Esophagus muscularis mucosa (tissue), 4 donors: ENCODE results near the gene RILPL1. TPM values are rescaled to one million over a fixed set of nuclear protein-coding genes. Genes with fewer than 3 reads are reported as not detected.

Experiments
- DNase-seq: peaks from one replicate; pipeline ENCODE4 v3.0.0-alpha.2; 2017; ENCODE audit errors: extremely low spot score
- H3K27ac ChIP-seq, 4 donors: fragments of 200-600 bp; sonication (generic); replicated peaks in 1 of 4; 1 replicate in 3 of 4; 2 replicates in 1 of 4; pipeline ENCODE4 v1.5.1; 2016 to 2019; ENCODE audit warnings: mild to moderate bottlenecking in 1 of 4
- H3K27me3 ChIP-seq, 4 donors: fragments of 200-600 bp; sonication (generic); one replicate each; pipeline versions ENCODE4 v1.5.1 to v1.6.0; 2016 to 2019
- H3K36me3 ChIP-seq, 4 donors: fragments of 200-600 bp; sonication (generic); one replicate each; pipeline ENCODE4 v1.5.1; 2016 to 2019
- H3K4me1 ChIP-seq, 4 donors: fragments of 200-600 bp; sonication (generic); one replicate each; pipeline ENCODE4 v1.5.1; 2016 to 2019
- H3K4me3 ChIP-seq, 4 donors: fragments of 200-600 bp; sonication (generic); 1 replicate in 2 of 4; 2 replicates in 2 of 4; pipeline ENCODE4 v1.5.1; 2016 to 2019; ENCODE audit warnings: mild to moderate bottlenecking in 4 of 4, moderate library complexity in 1 of 4
- H3K9me3 ChIP-seq, 4 donors: fragments of 200-600 bp; sonication (generic); 1 replicate in 3 of 4; 2 replicates in 1 of 4; pipeline ENCODE4 v1.5.1; 2016 to 2019
- EP300 ChIP-seq: sonication (generic); formaldehyde crosslinking; IDR thresholded peaks from one replicate; pipeline ENCODE4 v1.6.1; 2017; ENCODE audit warnings: antibody characterized with exemption
- POLR2A ChIP-seq: fragments of 450-650 bp; IDR thresholded peaks from one replicate; pipeline ENCODE4 v1.6.1; 2017; ENCODE audit warnings: antibody characterized with exemption, moderate library complexity, mild to moderate bottlenecking, low read depth
- POLR2AphosphoS5 ChIP-seq, 2 donors: sonication (generic); formaldehyde crosslinking; IDR thresholded peaks; one replicate each; pipeline ENCODE4 v1.6.1; 2017; ENCODE audit warnings: antibody characterized with exemption in 2 of 2
- WGBS: methylation state at CpG from one replicate; pipeline ENCODE4 v1.1.5; 2018; 5-methylcytosine and 5-hydroxymethylcytosine counted together
- intact Hi-C: fragments of 100-400 bp; cut with DNase I; formaldehyde crosslinking; loops from one replicate; pipeline ENCODE4 v1.15.1; 2023
- total RNA-seq, 4 donors: library from RNA; depleted of rRNA; stranded (reverse); fragments of >200 nt; gene quantifications; one replicate each; pipeline versions ENCODE4 v1.1.0 to v1.2.1, GENCODE V29; 2016
- TF ChIP-seq, protein P1 (sequence below), 3 experiments: fragments of 200-600 bp in 2 of 3; fragments of 450-650 bp in 1 of 3; sonication (generic) in 2 of 3; IDR thresholded peaks; one replicate each; pipeline ENCODE4 v1.5.1; 2017 to 2019; ENCODE audit warnings: antibody characterized with exemption in 3 of 3, mild to moderate bottlenecking in 2 of 3, moderate library complexity in 1 of 3

RILPL1 gene
- total RNA-seq, 4 donors from 2014 or later = 19.9 to 54.4 (median 38.4) TPM

DNA sequence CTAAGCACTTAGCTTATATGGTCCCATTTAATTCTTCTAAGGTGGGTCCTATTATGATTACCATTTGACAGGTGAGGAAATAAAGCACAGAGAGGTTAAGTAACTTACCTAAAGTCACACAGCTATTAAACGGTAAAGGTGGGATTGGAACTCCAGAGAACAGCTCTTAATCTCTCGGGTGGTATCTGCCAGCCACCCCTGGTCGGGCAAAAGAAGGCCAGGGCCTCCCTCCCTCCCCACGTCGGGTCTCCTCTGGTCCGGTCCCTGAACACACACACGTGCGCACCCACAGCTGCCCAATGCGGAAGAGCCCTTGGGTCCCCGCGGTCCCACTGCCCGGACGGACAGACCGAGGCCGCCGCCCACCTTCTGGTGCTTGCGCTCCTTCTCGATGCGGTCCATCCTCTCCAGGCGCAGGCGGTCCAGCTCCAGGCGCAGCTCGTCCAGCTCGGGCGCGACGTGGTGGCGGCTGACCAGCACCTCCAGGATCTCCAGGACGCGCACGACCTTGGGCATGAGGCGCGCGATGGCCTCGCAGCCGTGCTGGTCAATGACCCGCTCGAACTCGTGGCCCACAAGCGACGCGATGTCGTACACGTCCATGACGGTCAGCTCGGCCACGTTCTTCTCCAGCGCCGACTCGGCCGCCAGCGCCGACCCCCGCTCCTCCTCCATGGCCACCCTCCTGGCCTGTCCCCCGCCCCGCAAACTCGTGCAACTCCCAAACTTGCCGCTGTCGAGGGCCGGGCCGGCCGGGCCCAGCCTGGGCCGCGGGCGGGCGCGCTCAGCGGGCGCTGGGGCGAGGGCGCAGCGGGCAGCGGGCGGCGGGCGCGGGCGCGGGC is 490 bp downstream of the RILPL1 start:
- peak overlapping the region; percentile 79 to 95 (median 88) for H3K27ac ChIP-seq
- intact Hi-C loops = loop anchor here (2.0 to 10.0 kb wide), 2 partner anchors 50 to 98 kb away; partner anchors contain the start of gene RILPL2
- peak overlapping the region; percentile 81 to 94 (median 90) for H3K4me3 ChIP-seq
- H3K4me1 ChIP-seq = peaks cover 36 to 42% (median 40%) of the 10 kb centered on the region in 4 donors
- TF ChIP-seq POLR2A = no peak
- TF ChIP-seq POLR2AphosphoS5 (IDR thresholded peaks at IDR 0.05) = peak in 1 of 2 donors; percentile 10
- no peaks in the 10 kb centered on the region for H3K9me3 ChIP-seq
- H3K27me3 ChIP-seq = peaks cover 0 to 3% (median 0%) of the 10 kb centered on the region in 4 donors
- H3K36me3 ChIP-seq = peaks cover 0 to 10% (median 6%) of the 10 kb centered on the region in 4 donors
- 3% methylated on average over 9 of the region's 79 CpGs for WGBS
- DNase-seq = no peak

DNA sequence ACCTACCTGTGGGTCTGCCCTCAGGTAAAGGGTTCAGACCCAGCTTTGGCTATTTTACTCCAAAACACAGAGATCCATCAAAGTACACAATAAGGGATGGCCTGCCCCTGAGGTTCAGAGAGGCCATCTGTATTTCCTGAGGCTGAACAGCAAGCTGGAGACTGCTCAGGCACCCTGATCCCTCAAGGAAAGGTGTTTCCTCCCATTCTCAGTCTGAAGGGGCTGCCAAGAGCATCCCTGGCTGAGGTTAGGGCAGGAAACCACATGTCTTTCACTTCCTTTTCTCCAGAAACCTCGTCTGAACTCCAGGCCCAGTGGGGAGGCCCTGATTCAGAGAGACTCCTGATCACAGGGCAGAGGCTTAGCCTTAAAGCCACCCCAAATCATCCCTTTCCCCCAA is 1.5 kb downstream of the RILPL1 start:
- H3K27ac ChIP-seq = peak overlapping the region; percentile 79 to 95 (median 88)
- 0% methylated on average over 1 of the region's 1 CpG for WGBS
- peaks cover 0 to 15% (median 8%) of the 10 kb centered on the region in 4 donors for H3K36me3 ChIP-seq
- H3K27me3 ChIP-seq = peaks cover 0 to 3% (median 0%) of the 10 kb centered on the region in 4 donors
- H3K4me1 ChIP-seq = peaks cover 36 to 42% (median 40%) of the 10 kb centered on the region in 4 donors
- TF ChIP-seq POLR2AphosphoS5 (IDR thresholded peaks at IDR 0.05) (peak in 1 of 2 donors; percentile 28), POLR2A (no peak), EP300 (no peak)
- TF ChIP-seq, protein P1, sequence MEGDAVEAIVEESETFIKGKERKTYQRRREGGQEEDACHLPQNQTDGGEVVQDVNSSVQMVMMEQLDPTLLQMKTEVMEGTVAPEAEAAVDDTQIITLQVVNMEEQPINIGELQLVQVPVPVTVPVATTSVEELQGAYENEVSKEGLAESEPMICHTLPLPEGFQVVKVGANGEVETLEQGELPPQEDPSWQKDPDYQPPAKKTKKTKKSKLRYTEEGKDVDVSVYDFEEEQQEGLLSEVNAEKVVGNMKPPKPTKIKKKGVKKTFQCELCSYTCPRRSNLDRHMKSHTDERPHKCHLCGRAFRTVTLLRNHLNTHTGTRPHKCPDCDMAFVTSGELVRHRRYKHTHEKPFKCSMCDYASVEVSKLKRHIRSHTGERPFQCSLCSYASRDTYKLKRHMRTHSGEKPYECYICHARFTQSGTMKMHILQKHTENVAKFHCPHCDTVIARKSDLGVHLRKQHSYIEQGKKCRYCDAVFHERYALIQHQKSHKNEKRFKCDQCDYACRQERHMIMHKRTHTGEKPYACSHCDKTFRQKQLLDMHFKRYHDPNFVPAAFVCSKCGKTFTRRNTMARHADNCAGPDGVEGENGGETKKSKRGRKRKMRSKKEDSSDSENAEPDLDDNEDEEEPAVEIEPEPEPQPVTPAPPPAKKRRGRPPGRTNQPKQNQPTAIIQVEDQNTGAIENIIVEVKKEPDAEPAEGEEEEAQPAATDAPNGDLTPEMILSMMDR (IDR thresholded peaks at IDR 0.05) = no peak
- intact Hi-C loops = loop anchor here (2.0 to 10.0 kb wide), 2 partner anchors 51 to 97 kb away; partner anchors contain the start of gene RILPL2
- DNase-seq = no peak
- peak overlapping the region; percentile 81 to 94 (median 90) for H3K4me3 ChIP-seq
- no peaks in the 10 kb centered on the region for H3K9me3 ChIP-seq

DNA sequence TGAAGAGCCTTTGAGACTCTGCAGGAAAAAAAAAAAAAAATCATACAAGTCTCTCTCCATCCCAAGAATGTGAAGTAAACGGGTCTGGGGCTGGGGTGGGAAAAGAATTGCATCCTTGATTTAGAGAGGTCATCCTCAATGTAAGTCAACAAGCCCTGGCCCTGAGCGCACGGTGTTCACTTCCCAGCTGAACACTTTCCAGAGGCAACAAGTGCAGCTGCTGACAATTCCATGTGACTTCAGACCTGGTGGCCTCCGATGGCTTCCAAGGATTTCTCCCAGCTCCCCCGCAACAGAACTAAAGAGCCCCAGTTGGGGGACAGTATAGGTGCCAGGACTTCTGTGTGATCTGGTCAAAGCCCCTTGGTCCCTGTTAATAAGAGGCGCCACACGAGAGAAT is 2.4 kb downstream of the RILPL1 start:
- Histone ChIP-seq H3K27ac (peak overlapping the region; percentile 46 to 95 (median 86)), H3K4me1 (peaks cover 36 to 50% (median 43%) of the 10 kb centered on the region in 4 donors), H3K27me3 (peaks cover 0 to 3% (median 0%) of the 10 kb centered on the region in 4 donors), H3K4me3 (no peak overlapping the region), H3K9me3 (no peaks in the 10 kb centered on the region), H3K36me3 (peaks cover 0 to 15% (median 8%) of the 10 kb centered on the region in 4 donors)
- 46% methylated on average over 6 of the region's 7 CpGs for WGBS
- no peak for DNase-seq
- intact Hi-C loops = loop anchor here (10.0 kb wide), 1 partner anchor 96 kb away; the partner anchor contains the start of gene RILPL2
- no peak for TF ChIP-seq POLR2AphosphoS5 (IDR thresholded peaks at IDR 0.05)
- TF ChIP-seq, protein P1 (IDR thresholded peaks at IDR 0.05) = no peak
- TF ChIP-seq POLR2A = no peak
- no peak for TF ChIP-seq EP300

DNA sequence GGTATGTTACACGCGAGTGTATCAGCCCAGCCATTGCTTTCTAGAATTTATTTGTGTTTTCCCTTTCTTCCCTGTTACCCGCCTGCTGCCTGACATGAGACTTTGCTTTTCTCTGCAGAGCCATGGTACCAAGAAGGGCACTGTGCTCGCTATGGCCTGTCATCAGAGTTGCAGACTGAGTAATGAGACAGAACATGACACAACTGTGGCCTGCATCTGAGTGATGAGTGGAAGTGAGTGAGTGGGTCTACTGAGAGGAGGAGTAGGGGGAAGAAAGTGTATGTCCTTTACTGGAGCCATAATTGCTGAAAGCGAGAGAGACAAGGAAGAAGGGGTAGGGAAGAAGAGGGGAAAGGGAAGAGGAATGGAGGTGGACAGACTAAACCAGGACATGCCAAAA is 2.9 kb downstream of the RILPL1 start:
- TF ChIP-seq, protein P1 (IDR thresholded peaks at IDR 0.05) = no peak
- TF ChIP-seq POLR2AphosphoS5 (IDR thresholded peaks at IDR 0.05) = no peak
- no peak for TF ChIP-seq POLR2A
- TF ChIP-seq EP300 = no peak
- DNase-seq = no peak
- Histone ChIP-seq H3K27me3 (peaks cover 0 to 3% (median 0%) of the 10 kb centered on the region in 4 donors), H3K4me1 (peaks cover 36 to 54% (median 43%) of the 10 kb centered on the region in 4 donors), H3K9me3 (no peaks in the 10 kb centered on the region), H3K36me3 (peaks cover 0 to 15% (median 8%) of the 10 kb centered on the region in 4 donors), H3K27ac (peak overlapping the region in 3 of 4 donors; percentile 79 to 95 (median 93)), H3K4me3 (no peak overlapping the region)
- intact Hi-C loops = loop anchor here (10.0 kb wide), 1 partner anchor 96 kb away; the partner anchor contains the start of gene RILPL2
- WGBS = 74% methylated on average over 5 of the region's 5 CpGs

DNA sequence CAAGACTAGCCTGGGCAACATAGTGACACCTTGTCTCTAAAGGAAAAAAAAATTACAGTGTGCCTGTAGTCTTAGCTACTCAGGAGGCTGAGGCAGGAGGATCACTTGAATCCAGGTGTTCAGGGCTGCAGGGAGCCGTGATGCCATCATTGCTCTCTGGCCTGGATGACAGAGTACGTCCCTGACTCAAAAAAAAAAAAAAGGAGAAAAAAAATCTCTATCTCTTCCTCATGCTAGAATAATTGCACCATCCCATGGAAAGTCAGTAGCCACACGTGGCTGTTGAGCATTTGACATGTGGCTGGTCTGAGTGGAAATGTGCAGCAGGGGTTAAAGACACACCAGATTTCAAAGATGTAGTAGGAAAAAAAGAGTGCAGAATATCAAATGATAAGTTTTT is 3.8 kb downstream of the RILPL1 start:
- H3K9me3 ChIP-seq = no peaks in the 10 kb centered on the region
- intact Hi-C loops = loop anchor here (10.0 kb wide), 1 partner anchor 95 kb away; the partner anchor contains the start of gene RILPL2
- TF ChIP-seq EP300 (no peak), POLR2A (no peak), POLR2AphosphoS5 (IDR thresholded peaks at IDR 0.05) (no peak)
- TF ChIP-seq, protein P1 (IDR thresholded peaks at IDR 0.05) = no peak
- WGBS = 61% methylated on average over 3 of the region's 3 CpGs
- H3K27ac ChIP-seq = no peak overlapping the region
- H3K27me3 ChIP-seq = peaks cover 0 to 3% (median 0%) of the 10 kb centered on the region in 4 donors
- peaks cover 0 to 15% (median 8%) of the 10 kb centered on the region in 4 donors for H3K36me3 ChIP-seq
- no peak for DNase-seq
- peaks cover 36 to 54% (median 42%) of the 10 kb centered on the region in 4 donors for H3K4me1 ChIP-seq
- H3K4me3 ChIP-seq = no peak overlapping the region
